Measurements from ENCODE around the gene ARAF.
"Not testable (repeated sequence)": the region's sequence is repeated elsewhere in the genome, so short reads cannot be mapped to it uniquely, and the experiment has no call there.

Gene ARAF

GRCh38 chrX:47560934-47561658 is at the start of gene ARAF:
Gene ARAF (plus strand): TSS chrX:47561205. CDS start chrX:47562968, 1,763 bp downstream.
- peak; percentile 98 for DNase-seq (ENCODE audit: low read depth)

GRCh38 chrX:47512383-47512782 is 48.6 kb upstream of the ARAF start:
- not testable (repeated sequence) for DNase-seq (ENCODE audit: low read depth)

- DNase-seq (ENCODE audit: low read depth) = not testable (repeated sequence)
Measured at GRCh38 chrX:47513034-47513965, 47.7 kb upstream of the ARAF start.

GRCh38 chrX:47514533-47515235 is 46.3 kb upstream of the ARAF start:
- no peak for DNase-seq (ENCODE audit: low read depth)

- no peak for DNase-seq (ENCODE audit: low read depth)
Measured at GRCh38 chrX:47515941-47516665, 44.9 kb upstream of the ARAF start.

GRCh38 chrX:47518144-47518543 is 42.9 kb upstream of the ARAF start:
- DNase-seq (ENCODE audit: low read depth) = no peak

- no peak for DNase-seq (ENCODE audit: low read depth)
Measured at GRCh38 chrX:47523297-47523696, 37.7 kb upstream of the ARAF start.

- DNase-seq (ENCODE audit: low read depth) = no peak
Measured at GRCh38 chrX:47523713-47524166, 37.3 kb upstream of the ARAF start.

- no peak for DNase-seq (ENCODE audit: low read depth)
Measured at GRCh38 chrX:47529548-47529947, 31.5 kb upstream of the ARAF start.

GRCh38 chrX:47530049-47530448 is 31.0 kb upstream of the ARAF start:
- no peak for DNase-seq (ENCODE audit: low read depth)

GRCh38 chrX:47539860-47540259 is 21.1 kb upstream of the ARAF start:
- no peak for DNase-seq (ENCODE audit: low read depth)

GRCh38 chrX:47540754-47541538 is 20.1 kb upstream of the ARAF start:
- DNase-seq (ENCODE audit: low read depth) = peak; percentile 89

- no peak for DNase-seq (ENCODE audit: low read depth)
Measured at GRCh38 chrX:47543496-47543895, 17.5 kb upstream of the ARAF start.

GRCh38 chrX:47556045-47556623 is 4.9 kb upstream of the ARAF start:
- peak; percentile 89 for DNase-seq (ENCODE audit: low read depth)

GRCh38 chrX:47558436-47558835 is 2.6 kb upstream of the ARAF start:
- no peak for DNase-seq (ENCODE audit: low read depth)

- no peak for DNase-seq (ENCODE audit: low read depth)
Measured at GRCh38 chrX:47560179-47560933, 649 bp upstream of the ARAF start.

GRCh38 chrX:47561659-47562151 is 700 bp downstream of the ARAF start:
- DNase-seq (ENCODE audit: low read depth) = no peak

GRCh38 chrX:47562615-47563243 is 1.7 kb downstream of the ARAF start:
- no peak for DNase-seq (ENCODE audit: low read depth)

- no peak for DNase-seq (ENCODE audit: low read depth)
Measured at GRCh38 chrX:47563801-47564315, 2.9 kb downstream of the ARAF start.
